ENCODE measurements around the gene ANKFN1.
A peak's percentile ranks its signal among the peaks of the same experiment; 100 is the strongest.
"Not testable (repeated sequence)": the region's sequence is repeated elsewhere in the genome, so short reads cannot be mapped to it uniquely, and the experiment has no call there.

Gene ANKFN1

DNA sequence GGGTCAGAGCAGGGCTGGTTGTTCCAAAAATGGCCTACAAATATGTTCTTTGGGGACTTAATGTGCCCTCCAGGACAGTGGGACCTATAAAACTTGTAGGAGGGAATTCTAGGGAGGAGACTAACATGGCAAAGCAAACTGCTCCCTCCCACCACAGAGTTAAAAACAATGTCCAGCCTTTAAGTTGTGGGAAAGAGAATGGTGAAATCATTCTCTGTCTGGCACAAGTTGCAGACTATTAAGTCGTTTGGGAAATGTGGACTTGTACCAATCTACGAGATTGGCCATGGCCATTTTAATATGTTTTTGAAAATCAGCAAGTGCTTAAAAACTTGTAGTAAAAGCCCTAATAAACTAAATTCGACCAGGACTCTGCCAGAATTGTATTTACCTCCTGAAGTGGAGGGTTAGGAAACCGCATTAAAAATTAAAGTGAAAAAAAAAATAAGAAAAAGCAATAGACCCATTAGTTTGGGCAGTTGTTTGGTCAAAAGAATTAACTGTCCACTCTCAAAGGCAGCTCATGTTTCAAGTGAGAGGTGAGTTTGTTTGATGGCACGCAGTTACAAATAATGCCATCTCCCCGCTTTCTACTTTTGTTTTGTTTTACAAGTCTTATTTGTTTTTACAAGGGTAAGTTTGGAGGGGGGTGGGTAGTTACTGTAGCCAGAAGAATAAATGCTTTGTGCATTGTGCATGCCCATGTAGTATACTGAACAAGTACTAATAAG, 32.4 kb downstream of the ANKFN1 start:
- DNase-seq: no peak

DNA sequence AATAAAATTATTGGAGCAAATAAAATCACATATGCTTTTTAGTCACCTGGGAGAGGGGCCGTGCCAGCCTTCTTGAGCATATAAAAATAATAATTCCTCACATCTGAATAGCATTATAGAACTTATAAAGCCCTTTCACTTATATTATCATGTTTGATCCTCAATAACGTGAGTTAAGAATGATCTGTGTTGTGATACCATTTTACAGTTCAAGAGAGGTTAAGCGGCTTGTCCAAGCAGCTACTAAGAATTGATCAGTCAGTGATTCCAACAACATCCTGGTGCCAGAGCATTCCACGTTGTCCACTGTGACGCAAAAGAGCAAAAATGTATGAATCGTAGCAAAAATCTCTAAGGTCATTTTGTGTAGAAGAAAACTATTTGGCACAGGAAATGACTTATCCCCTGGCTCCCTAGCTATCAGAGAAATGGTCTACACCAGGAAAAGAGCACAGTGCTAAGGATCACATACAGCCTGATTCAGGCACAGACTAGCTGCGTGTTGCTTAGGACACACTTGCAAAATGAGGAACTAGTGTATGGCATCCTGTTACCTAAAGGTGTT, 33.0 kb downstream of the ANKFN1 start:
- DNase-seq: no peak

GRCh38 chr17:56203430-56203829, 50.2 kb downstream of the ANKFN1 start:
- DNase-seq: no peak

GRCh38 chr17:56206351-56206750, 53.1 kb downstream of the ANKFN1 start:
- no peak for DNase-seq

GRCh38 chr17:56213031-56213430, 59.8 kb downstream of the ANKFN1 start:
- no peak for DNase-seq

DNA sequence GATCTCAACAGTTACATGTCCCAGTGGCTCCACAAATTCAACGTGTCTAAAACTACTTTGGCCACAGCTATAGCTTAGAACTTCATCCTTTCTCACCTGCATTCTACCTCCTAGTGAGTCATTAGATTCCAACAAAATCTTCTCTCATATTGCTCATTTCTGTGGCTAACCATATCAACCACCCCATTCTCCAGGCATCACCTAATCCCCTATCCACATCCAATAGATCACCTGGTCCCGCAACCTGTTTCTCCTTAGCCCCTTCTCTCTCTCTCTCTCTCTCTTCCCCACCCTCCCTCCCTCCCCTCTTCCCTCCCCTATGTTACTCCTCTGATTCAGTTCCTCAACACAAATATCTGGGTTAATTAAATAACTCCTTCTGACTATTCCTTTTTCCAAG, 64.6 kb downstream of the ANKFN1 start:
- no peak for DNase-seq

- no peak for DNase-seq
Measured at GRCh38 chr17:56222255-56222654, 69.0 kb downstream of the ANKFN1 start.

DNA sequence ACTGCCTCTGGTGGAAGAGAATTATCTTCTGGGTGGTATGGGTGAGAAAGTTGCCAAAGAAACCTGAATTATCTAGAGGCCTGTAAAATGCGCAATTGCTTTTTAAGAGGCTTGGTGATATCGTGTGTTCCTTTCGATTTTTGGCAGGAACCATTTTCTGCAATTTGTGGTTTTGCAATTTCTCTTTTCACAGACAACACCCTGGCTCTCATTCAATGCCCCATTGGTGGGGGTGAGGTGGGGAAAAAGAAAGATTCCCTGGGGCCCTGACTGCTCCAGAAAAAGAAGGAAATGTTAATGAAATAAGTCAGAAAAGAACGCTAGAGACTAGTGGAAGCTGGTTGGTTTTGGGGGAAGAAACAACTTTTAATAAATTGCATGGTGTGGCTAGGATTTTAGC, 77.4 kb downstream of the ANKFN1 start:
- DNase-seq: no peak

DNA sequence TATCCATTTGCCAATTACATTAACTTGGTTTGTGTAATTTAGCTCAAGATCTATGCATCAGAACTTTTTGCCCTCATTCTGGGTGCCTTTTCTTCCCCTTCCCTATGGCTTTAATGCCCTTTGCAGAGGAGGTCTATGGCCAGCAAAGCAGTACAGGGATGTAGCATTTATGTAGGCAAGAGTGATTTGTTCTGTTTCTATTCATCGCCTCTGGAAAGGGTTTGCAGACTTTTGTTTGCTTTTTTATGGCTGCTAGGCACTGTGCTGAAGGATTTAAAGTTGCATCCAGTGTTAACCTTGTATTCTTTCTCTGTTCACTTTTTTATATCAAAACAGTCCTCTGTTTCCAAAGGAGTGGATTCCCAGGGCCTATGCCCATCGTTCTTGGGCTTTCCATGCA, 78.0 kb downstream of the ANKFN1 start:
- no peak for DNase-seq

DNA sequence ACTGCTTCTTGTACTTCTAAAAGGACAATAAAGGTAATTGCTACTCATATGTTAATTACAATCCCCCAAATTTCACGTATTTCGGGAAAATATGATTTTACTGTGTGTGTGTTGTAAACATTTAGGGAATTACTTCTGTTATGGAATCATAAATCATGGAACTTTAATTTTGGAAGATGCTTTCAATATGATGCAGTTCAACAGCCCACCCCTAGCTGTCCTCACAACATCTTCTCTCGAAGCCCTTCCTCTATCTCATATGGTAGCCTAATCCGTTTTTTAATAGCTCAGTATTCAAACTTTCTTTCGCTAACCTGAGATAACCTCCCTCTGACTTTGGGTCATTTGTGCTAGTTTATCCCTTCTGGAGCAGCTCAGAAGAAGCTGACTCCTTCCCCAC, 78.4 kb downstream of the ANKFN1 start:
- DNase-seq: no peak

DNA sequence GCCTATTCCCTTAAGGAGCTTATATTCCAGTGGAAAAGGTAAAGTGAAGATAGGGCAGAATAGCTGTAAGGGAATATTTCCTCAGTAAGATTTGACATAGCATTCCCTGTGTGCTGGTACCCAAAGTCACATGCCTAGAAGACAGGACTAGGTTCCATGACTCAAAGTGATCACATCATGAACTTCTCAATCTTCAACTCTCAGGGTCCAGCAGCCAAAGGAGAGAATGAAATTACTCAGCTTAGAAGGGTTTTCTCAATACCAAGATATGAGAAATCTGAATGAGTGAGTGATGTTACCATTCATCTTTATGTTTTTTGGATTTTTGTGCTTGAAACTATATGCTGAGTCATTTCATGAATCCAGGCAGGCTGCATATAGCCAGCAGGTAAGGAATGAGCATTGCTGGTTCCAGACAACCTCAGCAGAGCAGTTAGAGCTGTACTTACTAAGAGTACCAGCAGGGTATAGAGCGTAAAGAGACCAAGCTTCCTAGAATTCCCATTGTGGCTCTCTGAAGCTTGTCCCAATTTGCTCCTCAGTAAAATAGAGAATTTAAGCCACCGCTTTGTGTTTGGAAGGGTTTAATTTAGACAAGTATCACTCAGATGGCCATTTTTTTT, 91.1 kb downstream of the ANKFN1 start:
- no peak for DNase-seq

DNA sequence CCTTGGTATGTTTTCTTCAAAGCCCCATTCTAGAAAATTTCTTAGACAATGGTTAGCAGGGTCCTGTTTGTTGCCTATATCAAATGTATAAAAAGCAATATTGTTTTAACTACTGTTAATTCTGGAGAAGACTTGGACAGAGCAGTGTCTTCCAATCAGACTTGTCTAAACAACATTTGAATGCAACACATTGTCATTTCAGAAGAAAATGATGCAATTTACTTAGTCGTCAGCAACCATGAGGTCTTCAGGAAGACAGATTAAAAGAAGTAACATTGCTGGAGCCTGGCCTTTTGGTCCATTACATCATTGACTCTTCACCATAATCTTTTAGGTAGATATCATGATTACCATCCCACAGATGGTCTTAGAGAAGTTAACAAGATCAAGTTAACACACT, 94.5 kb downstream of the ANKFN1 start:
- DNase-seq: no peak

DNA sequence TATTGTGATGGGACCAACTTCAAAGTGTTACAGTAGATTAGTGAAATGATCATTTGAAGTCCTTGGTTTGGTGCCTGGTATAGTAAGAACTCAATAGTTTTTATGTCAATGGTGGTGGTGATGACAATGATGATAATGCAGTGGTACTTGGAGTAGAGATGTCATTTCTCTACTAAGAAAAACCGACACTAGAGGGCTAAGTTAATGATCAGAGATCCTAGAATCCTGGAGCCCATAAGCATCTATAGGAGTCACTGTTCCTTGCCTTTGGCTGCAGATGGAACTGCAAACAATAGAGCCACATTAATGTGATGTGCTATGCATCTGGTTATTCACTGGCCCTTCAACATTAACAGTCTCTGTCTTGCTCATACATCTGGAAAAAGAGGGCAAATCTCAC, 103.8 kb downstream of the ANKFN1 start:
- no peak for DNase-seq

- DNase-seq: no peak
Measured at GRCh38 chr17:56260376-56261002, 107.2 kb downstream of the ANKFN1 start.

- no peak for DNase-seq
Measured at GRCh38 chr17:56262803-56263202, 109.5 kb downstream of the ANKFN1 start.

- DNase-seq: no peak
Measured at GRCh38 chr17:56269556-56270389, 116.5 kb downstream of the ANKFN1 start.

DNA sequence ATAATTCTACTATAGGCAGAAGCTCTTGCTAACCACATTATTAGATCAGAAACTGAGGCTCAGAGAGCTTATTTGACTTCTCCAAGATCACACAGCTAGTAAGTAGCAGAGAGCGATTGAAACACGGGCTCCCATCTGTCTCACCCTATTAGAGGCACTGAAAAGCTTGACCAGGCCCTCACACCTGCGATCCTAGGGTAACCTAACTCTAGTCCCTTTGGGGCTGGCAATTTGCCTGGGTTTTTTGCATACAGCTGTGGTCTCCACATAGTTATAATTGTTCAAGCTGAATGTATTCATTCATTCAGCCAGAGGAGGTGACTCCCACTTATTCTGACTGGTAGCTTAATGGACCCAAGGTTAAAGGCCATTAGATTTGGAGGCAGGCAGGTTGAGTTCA, 121.2 kb downstream of the ANKFN1 start:
- DNase-seq: no peak

- DNase-seq: no peak
Measured at GRCh38 chr17:56284482-56284881, 131.2 kb downstream of the ANKFN1 start.

GRCh38 chr17:56288786-56289185, 135.5 kb downstream of the ANKFN1 start:
- DNase-seq: not testable (repeated sequence)

DNA sequence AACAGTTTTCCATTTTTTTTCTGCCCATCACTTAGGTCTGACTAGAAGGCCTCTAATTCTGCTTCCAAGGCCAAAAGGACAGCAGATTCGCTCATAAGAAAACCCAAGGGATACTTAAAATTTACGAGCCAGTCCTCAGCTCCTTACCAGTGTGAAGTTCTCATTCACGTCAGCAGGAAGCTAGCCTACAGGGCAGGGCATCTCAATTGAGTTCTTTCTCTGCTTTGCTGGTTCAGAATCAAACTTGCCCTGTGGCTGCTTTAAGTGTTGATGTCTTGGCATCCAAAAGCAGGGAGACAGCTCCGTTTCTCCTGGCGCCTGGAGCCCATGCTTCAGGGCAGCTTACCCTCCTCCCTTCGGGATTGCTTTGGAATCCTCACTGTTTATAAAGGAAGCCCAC, 136.0 kb downstream of the ANKFN1 start:
- DNase-seq: no peak

DNA sequence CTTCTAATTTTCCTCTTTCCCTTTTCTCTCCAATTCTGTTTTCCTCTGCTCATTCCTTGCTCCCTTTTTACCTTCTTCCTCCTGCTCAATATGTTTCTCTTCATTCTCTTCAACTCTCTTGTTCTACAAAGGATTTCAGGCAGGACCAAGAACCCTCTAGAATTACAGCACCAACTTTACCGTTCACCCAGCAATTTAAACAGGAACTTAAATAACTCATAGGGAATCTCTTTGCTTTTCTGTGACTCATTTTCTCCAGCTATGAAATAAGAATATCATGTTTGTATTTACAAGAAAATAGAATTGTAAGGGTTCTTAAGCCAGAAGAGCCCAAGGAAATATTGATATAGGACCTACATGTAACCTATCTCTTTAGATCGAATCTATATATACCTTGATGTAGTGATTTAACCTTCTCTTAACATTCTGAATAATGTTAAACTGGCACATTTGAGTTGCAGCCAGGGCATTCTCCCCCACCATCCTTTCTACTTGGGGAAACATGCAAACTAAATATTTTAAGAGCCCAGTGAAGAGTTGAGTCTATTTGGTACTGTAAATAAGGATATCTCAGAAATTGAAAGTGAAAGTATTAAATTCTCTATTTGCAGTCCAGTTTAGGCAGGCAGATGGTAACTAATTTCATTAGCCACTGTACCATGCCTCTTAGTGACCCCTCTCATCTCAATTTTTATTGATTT, 137.0 kb downstream of the ANKFN1 start:
- DNase-seq: peak; percentile 44

- DNase-seq: no peak
Measured at GRCh38 chr17:56290802-56291118, 137.5 kb downstream of the ANKFN1 start.
